HCT116 (cell line): ENCODE results near the gene KIAA0825. TPM values are rescaled to one million over a fixed set of nuclear protein-coding genes. Genes with fewer than 3 reads are reported as not detected.

Experiments used
- ATAC-seq: fragments of 200-7000 bp; cut with Tn5 transposase; 2 replicates; pipeline ENCODE4 v1.9.1; 2020; ENCODE audit warnings: mild to moderate bottlenecking, moderate library complexity
- BruUV-seq: library from RNA; stranded (reverse); fragments of 400-500 nt; replicated peaks from 2 replicates; lab custom pipeline; 2021; lab: Mats Ljungman, UMichigan
- CTCF ChIA-PET: fragments of 300-600 bp; sonication (Branson Sonifier 250); formaldehyde crosslinking; loops from one replicate; lab custom pipeline; 2021; ENCODE audit warnings: antibody characterized with exemption; lab: Charles Lee
- POLR2A ChIA-PET: fragments of 300-600, 350-600 bp; sonication (Branson Sonifier 250); formaldehyde crosslinking; loops from one replicate; lab custom pipeline; 2021; ENCODE audit warnings: antibody characterized with exemption; lab: Charles Lee
- RAD21 ChIA-PET, 2 experiments: fragments of 300-600 bp; sonication (Branson Sonifier 250); formaldehyde crosslinking; loops; one replicate each; lab custom pipeline; 2023; ENCODE audit warnings: low total read pairs in 2 of 2; ENCODE audit not compliant: uncharacterized antibody in 2 of 2, unreplicated experiment in 2 of 2, low non-redundant PET in 1 of 2; lab: Charles Lee
- DNase-seq: peaks from one replicate; pipeline ENCODE4 v3.0.0-alpha.2; 2010; ENCODE audit warnings: low read depth, low spot score
- H2AFZ ChIP-seq: fragments of 200-600 bp; shearing (Covaris generic), sonication (generic); 2 replicates; pipeline ENCODE4 v1.6.1; 2017; ENCODE audit warnings: low read depth, mixed run types, mixed read lengths, antibody characterized with exemption, low read length; ENCODE audit not compliant: poor library complexity, severe bottlenecking
- H3K27ac ChIP-seq: 2 replicates; pipeline ENCODE4 v1.5.1; 2012; ENCODE audit warnings: low read depth, low read length
- H3K27me3 ChIP-seq: fragments of 200-600 bp; sonication (generic); 2 replicates; pipeline ENCODE4 v1.6.1; 2016; ENCODE audit warnings: mixed run types, low read length, mixed read lengths; ENCODE audit not compliant: insufficient read depth
- H3K36me3 ChIP-seq, 2 experiments: fragments of 200-500 bp in 1 of 2; fragments of 200-600 bp in 1 of 2; sonication (Bioruptor generic) in 1 of 2; sonication (generic) in 1 of 2; 2 replicates each; pipeline versions ENCODE4 v1.5.1 to v1.6.1; 2014 to 2016; ENCODE audit warnings: low read length in 2 of 2, inconsistent platforms in 1 of 2, mixed read lengths in 1 of 2, mixed run types in 1 of 2; ENCODE audit not compliant: insufficient read depth in 2 of 2, control insufficient read depth in 1 of 2
- H3K4me1 ChIP-seq, 2 experiments: fragments of 200-600 bp in 1 of 2; sonication (generic) in 1 of 2; 2 replicates each; pipeline versions ENCODE4 v1.5.1 to v1.6.1; 2012 to 2017; ENCODE audit warnings: low read length in 2 of 2, inconsistent platforms in 1 of 2, mild to moderate bottlenecking in 1 of 2, mixed read lengths in 1 of 2, mixed run types in 1 of 2, moderate library complexity in 1 of 2; ENCODE audit not compliant: insufficient read depth in 2 of 2, control insufficient read depth in 1 of 2
- H3K4me2 ChIP-seq: fragments of 200-600 bp; sonication (generic); 2 replicates; pipeline ENCODE4 v1.6.1; 2017; ENCODE audit warnings: mixed run types, low read length, mixed read lengths
- H3K4me3 ChIP-seq, 2 experiments: fragments of 200-600 bp in 1 of 2; sonication (generic) in 1 of 2; replicated peaks in 1 of 2; 2 replicates each; pipeline ENCODE4 v1.5.1; 2011 to 2016; ENCODE audit warnings: low read length in 2 of 2, control low read depth in 1 of 2, low read depth in 1 of 2, mild to moderate bottlenecking in 1 of 2, mixed read lengths in 1 of 2, mixed run types in 1 of 2
- H3K79me2 ChIP-seq: fragments of 200-600 bp; sonication (generic); 2 replicates; pipeline ENCODE4 v1.6.1; 2017; ENCODE audit warnings: mild to moderate bottlenecking, mixed run types, low read length, moderate library complexity, mixed read lengths; ENCODE audit not compliant: insufficient read depth
- H3K9ac ChIP-seq: fragments of 200-600 bp; sonication (generic); 2 replicates; pipeline ENCODE4 v1.6.1; 2016; ENCODE audit warnings: low read length, mixed read lengths
- H3K9me2 ChIP-seq: fragments of 200-600 bp; sonication (generic), shearing (Covaris generic); 2 replicates; pipeline ENCODE4 v1.6.1; 2017; ENCODE audit warnings: mixed run types, mild to moderate bottlenecking, moderate library complexity; ENCODE audit not compliant: insufficient read depth
- H3K9me3 ChIP-seq, 2 experiments: fragments of 200-500 bp in 1 of 2; fragments of 200-600 bp in 1 of 2; sonication (Bioruptor generic) in 1 of 2; sonication (generic) in 1 of 2; 2 replicates each; pipeline ENCODE4 v1.6.1; 2014 to 2017; ENCODE audit warnings: low read length in 2 of 2, mixed read lengths in 2 of 2, inconsistent platforms in 1 of 2, low read depth in 1 of 2, mild to moderate bottlenecking in 1 of 2, mixed run types in 1 of 2, moderate library complexity in 1 of 2; ENCODE audit not compliant: control insufficient read depth in 1 of 2, insufficient read depth in 1 of 2
- H4K20me1 ChIP-seq: fragments of 200-600 bp; sonication (generic), shearing (Covaris generic); 2 replicates; pipeline ENCODE4 v1.6.1; 2017; ENCODE audit warnings: mixed run types, mild to moderate bottlenecking, moderate library complexity; ENCODE audit not compliant: insufficient read depth
- ATF3 ChIP-seq: IDR thresholded peaks from 2 replicates; pipeline ENCODE4 v1.6.1; 2012
- CTCF ChIP-seq, 3 experiments: fragments of 200-600 bp in 1 of 3; sonication (generic) in 1 of 3; IDR thresholded peaks in 2 of 3; conservative IDR thresholded peaks in 1 of 3; 2 replicates each; pipeline ENCODE4 v1.5.1; 2012 to 2017; ENCODE audit warnings: low read depth in 2 of 3, low read length in 2 of 3, antibody characterized with exemption in 1 of 3, borderline replicate concordance in 1 of 3, control low read depth in 1 of 3, mild to moderate bottlenecking in 1 of 3, mixed read lengths in 1 of 3, mixed run types in 1 of 3, moderate library complexity in 1 of 3; ENCODE audit not compliant: insufficient read depth in 1 of 3
- EGR1 ChIP-seq: IDR thresholded peaks from 2 replicates; pipeline ENCODE4 v1.6.1; 2012; ENCODE audit warnings: low read depth
- ELF1 ChIP-seq: IDR thresholded peaks from 2 replicates; pipeline ENCODE4 v1.6.1; 2012; ENCODE audit warnings: low read depth, borderline replicate concordance
- EZH2 ChIP-seq: fragments of 200-600 bp; sonication (generic); IDR thresholded peaks from 2 replicates; pipeline ENCODE4 v1.6.1; 2017; ENCODE audit warnings: antibody characterized with exemption, mixed run types
- FOSL1 ChIP-seq: IDR thresholded peaks from 2 replicates; pipeline ENCODE4 v1.6.1; 2012; ENCODE audit warnings: low read depth
- POLR2A ChIP-seq: IDR thresholded peaks from 2 replicates; pipeline ENCODE4 v1.7.0; 2011; ENCODE audit warnings: borderline replicate concordance; ENCODE audit not compliant: insufficient read depth, insufficient read length; ENCODE audit errors: extremely low read depth
- POLR2AphosphoS5 ChIP-seq: IDR thresholded peaks from 2 replicates; pipeline ENCODE4 v1.6.1; 2011; ENCODE audit warnings: mild to moderate bottlenecking, low read depth, low read length, moderate library complexity
- SP1 ChIP-seq: IDR thresholded peaks from 2 replicates; pipeline ENCODE4 v1.6.1; 2012; ENCODE audit warnings: low read depth
- YY1 ChIP-seq: IDR thresholded peaks from 2 replicates; pipeline ENCODE4 v1.6.1; 2011; ENCODE audit warnings: low read length, low read depth, moderate library complexity, mild to moderate bottlenecking; ENCODE audit not compliant: insufficient replicate concordance; ENCODE audit errors: extremely low read depth
- intact Hi-C: fragments of 100-400 bp; cut with micrococcal nuclease; formaldehyde crosslinking; loops from 2 replicates; pipeline ENCODE4 v1.10.0; 2022
- total RNA-seq: library from RNA; stranded (reverse); gene quantifications from one replicate; pipeline ENCODE4 v1.2.1, GENCODE V29; 2021; ENCODE audit not compliant: unreplicated experiment
- TF ChIP-seq, protein P1 (sequence below): IDR thresholded peaks from 2 replicates; pipeline ENCODE4 v1.6.1; 2012

KIAA0825 gene
- total RNA-seq, 1 experiment from 2014 or later: 1.4 TPM

- Histone ChIP-seq H3K9me3 (no peaks in the 10 kb centered on the region), H3K27me3 (no peaks in the 10 kb centered on the region), H3K9me2 (no peaks in the 10 kb centered on the region), H3K9ac (no peak overlapping the region), H4K20me1 (no peaks in the 10 kb centered on the region), H3K36me3 (no peaks in the 10 kb centered on the region), H2AFZ (no peak overlapping the region), H3K79me2 (no peaks in the 10 kb centered on the region), H3K4me3 (no peak overlapping the region), H3K4me2 (no peak overlapping the region), H3K4me1 (no peaks in the 10 kb centered on the region), H3K27ac (no peak overlapping the region)
- BruUV-seq: no TSS peak
- no peak for ATAC-seq
- TF ChIP-seq EGR1 (no peak), POLR2A (no peak), EZH2 (no peak), CTCF (IDR thresholded peaks at IDR 0.05 in 2 of 3, conservative IDR thresholded peaks at IDR 0.05 in 1 of 3; ENCODE audit: borderline replicate concordance in 1 of 3, insufficient read depth in 1 of 3, low read depth in 2 of 3, low read length in 2 of 3) (no peak), FOSL1 (no peak), ATF3 (no peak), YY1 (no peak), SP1 (no peak), ELF1 (no peak), POLR2AphosphoS5 (no peak)
- TF ChIP-seq, protein P1, sequence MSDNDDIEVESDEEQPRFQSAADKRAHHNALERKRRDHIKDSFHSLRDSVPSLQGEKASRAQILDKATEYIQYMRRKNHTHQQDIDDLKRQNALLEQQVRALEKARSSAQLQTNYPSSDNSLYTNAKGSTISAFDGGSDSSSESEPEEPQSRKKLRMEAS: no peak
- ChIA-PET POLR2A (no interaction called here), RAD21 (no interaction called here), CTCF (no interaction called here)
- intact Hi-C loops: no loop called here
- DNase-seq: no peak
Measured at GRCh38 chr5:94564812-94565211, 53.6 kb downstream of the KIAA0825 start.
